RWPE1 (cell line): Measurements from ENCODE around the gene OR2T1.
"Not testable (repeated sequence)": the region's sequence is repeated elsewhere in the genome, so short reads cannot be mapped to it uniquely, and the experiment has no call there.

Source experiments
- CTCF ChIA-PET: fragments of 350-600 bp; sonication (Branson Sonifier 250); formaldehyde crosslinking; extraction: SDS; loops from one replicate; lab custom pipeline; 2021; lab: Yijun Ruan, JAX
- POLR2A ChIA-PET: fragments of 400-600 bp; formaldehyde crosslinking; extraction: SDS; loops from one replicate; lab custom pipeline; 2020; ENCODE audit warnings: antibody characterized with exemption; ENCODE audit not compliant: low non-redundant PET; lab: Yijun Ruan, JAX
- DNase-seq: peaks from one replicate; pipeline ENCODE4 v3.0.0; 2012; ENCODE audit warnings: low spot score
- H3K27ac ChIP-seq: fragments of 450-650 bp; 2 replicates; pipeline ENCODE4 v1.5.1; 2017

The OR2T1 gene

DNA sequence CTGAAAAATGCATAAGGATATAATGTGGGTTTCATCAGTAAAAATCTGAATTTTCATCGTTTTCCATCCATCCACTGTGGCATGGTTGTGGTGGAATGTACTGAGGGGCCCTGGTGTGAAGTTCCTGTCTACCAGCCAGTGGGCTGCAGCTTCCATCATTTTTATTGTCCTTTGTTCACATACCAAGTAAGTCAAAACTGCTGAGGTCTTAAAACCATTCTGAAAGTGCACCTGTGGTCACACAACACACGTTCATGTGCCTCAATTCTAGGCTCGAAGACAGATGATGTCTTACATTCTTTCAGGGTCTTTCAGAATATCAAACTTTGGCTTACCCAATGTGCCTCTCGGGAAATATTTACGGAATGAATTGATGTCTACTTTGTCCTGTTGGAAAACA, 36.4 kb downstream of the OR2T1 start:
- DNase-seq, H3K27ac ChIP-seq, POLR2A ChIA-PET, CTCF ChIA-PET: not testable (repeated sequence)

DNA sequence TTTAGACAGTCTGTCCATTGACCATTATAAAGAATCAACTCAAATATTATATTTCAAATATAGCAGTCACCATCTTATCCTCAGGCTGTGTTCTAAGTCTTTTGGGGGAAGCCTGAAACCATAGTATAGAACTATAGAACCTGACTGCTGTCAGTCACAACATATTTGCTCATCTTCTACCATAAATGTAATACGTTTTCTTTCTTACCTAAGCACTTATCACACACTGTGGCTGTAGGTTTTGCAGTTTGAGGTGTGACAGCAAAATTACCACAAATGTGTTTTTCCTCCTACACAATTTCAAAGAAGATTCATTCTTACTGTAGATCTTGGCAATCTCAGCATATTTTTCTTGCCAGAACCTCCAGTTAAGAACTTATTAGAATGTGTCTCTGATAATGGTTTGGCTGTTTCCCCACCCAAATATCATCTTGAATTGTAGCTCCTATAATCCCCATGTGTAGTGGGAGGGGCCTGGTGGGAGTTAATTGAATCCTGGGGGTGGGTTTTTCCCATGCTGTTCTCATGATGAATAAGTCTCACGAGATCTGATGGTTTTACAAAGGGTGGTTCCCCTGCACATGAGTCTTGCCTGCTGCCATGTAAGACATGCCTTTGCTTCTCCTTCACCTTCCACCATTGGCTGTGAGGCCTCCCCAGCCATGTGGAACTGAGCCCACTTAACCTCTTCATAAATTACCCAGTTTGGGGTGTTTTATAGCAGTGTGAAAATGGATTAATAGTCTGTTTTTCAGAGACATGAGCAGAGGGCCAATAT, 39.8 kb downstream of the OR2T1 start:
- CTCF ChIA-PET, DNase-seq, POLR2A ChIA-PET, H3K27ac ChIP-seq: not testable (repeated sequence)

DNA sequence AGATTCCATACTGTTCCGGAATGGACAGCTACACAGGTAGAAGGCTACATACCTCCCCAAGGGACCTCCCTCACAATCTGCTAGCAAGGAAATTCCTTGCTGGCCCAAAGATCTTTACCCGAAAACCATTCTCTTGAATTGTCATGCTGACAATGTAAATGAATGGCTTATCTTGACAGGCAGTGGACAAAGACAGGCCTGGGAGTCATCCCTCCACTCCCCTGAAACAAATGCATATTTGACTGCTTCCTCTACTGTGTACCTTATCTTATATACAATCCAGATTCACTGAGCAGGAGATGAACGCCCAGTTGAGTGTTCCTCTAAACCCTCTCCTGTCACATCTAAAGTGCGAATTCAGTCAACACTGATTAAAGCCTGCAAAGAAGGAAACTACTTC, 41.8 kb downstream of the OR2T1 start:
- H3K27ac ChIP-seq, CTCF ChIA-PET, POLR2A ChIA-PET, DNase-seq: not testable (repeated sequence)

GRCh38 chr1:248445399-248445798, 42.6 kb downstream of the OR2T1 start, which contains the start of gene OR2T2:
Gene OR2T2 (plus strand): TSS chr1:248445637. CDS start chr1:248452798, 7,161 bp downstream.
- CTCF ChIA-PET, POLR2A ChIA-PET, DNase-seq, H3K27ac ChIP-seq: not testable (repeated sequence)

GRCh38 chr1:248448409-248449074, 45.7 kb downstream of the OR2T1 start:
- CTCF ChIA-PET, DNase-seq, H3K27ac ChIP-seq, POLR2A ChIA-PET: not testable (repeated sequence)

DNA sequence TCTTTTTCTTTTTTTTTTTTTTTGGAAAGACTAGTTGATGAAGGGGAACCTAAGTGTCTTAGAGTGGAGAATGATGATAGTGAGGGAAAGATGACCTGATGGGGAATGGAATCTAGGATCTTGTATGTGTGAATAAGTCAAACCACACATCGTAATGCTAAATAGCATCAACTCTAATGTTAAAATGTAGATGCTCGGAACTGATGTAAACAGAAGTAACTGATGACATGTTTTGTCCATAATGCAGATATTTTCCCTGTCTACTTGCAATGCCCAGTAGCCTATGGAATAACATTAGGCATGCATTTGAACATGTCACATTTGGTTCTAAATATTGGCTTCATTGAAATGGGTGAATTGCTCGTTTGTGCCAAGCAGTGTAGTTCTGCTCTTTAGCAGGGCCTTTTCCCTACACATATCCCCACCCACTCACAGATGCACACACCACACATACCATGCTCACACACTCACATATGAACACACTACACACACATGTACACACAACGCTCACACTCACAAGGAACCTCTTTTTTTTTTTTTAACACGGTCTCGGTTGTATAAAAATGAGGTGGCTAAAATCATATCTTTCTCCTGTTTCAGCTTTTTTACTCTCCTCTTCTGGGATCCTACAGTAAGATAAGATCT, 47.1 kb downstream of the OR2T1 start:
- DNase-seq, H3K27ac ChIP-seq, CTCF ChIA-PET, POLR2A ChIA-PET: not testable (repeated sequence)

DNA sequence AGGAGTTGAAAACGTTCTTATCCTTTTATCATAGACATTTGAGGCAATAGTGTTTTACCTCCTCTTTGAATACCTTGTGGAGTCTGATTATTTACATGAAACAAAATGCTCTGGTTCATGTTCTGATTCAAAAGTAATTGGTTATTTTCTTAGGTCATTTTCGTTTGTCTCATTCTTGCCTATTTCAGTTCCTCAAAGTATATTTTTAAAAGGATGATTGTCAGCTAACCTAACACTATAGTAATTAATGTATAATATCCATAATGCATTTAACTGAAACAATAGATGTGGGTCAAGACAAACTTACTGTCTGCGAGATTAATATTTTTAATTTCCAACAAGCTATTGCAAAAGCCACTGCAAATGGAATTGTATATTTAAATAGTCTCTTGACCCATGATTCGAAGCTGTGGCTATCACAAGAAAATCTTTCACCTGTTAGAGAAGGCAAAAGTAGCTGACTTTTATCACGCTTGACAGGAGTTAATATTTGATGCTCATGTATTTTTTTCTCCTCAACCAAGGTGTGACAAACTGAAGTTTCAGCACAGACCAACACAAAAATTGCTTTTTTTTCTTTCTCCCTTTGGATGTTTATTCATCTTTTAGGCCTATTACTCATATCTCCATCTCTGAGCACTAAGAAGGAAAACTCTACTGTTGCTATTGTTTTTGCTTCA, 47.8 kb downstream of the OR2T1 start:
- H3K27ac ChIP-seq, POLR2A ChIA-PET, DNase-seq, CTCF ChIA-PET: not testable (repeated sequence)

DNA sequence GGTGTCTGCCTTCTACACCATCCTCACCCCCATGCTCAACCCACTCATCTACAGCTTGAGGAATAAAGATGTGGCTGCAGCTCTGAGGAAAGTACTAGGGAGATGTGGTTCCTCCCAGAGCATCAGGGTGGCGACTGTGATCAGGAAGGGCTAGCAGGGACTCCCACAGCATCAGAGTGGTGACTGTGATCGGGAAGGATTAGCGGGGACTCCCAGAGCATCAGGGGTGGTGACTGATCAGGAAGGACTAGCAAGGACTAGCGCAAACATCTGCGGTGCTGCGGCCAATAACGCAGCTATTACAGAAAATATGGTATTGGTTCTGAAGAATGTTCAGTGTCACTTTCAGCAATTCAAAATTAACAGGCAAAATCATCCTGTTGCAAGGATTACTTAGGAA, 50.8 kb downstream of the OR2T1 start:
- H3K27ac ChIP-seq, POLR2A ChIA-PET, CTCF ChIA-PET, DNase-seq: not testable (repeated sequence)

DNA sequence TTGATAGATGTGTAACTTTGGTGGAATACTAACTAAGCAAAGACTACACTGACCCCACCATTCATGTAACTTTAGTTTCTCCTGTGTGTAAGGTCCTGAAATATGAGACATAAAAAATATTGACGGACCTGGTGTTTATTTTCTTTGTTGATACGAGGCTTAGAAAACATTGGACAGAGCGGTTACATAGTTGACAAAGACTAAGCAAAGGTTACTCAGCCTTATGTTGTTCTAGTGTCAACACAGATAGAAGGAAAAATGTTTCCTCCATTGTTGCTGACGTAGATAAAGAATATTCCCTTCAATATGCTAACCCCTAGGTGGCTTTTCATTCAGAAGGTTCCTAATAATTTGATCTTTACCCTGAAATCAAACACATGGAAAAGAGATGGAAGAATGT, 52.2 kb downstream of the OR2T1 start:
- CTCF ChIA-PET, POLR2A ChIA-PET, DNase-seq, H3K27ac ChIP-seq: not testable (repeated sequence)

DNA sequence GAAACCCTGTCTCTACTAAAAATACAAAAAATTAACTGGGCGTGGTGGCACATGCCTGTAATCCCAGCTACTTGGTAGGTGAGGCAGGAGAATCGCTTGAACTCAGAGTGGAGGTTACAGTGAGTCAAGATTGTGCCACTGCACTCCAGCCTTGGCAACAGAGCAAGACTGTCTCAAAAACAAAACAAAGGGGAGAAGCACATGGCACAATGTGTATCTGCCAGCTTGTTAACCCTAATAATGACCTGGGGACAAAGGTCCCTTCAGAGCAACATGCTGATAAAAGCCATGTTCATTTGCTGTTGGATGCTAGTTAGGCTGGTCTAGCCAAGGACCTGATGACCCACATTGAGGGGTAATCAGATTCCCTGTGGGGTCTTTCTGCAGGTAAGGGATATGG, 53.8 kb downstream of the OR2T1 start:
- H3K27ac ChIP-seq, POLR2A ChIA-PET: not testable (repeated sequence)

More for the DNA sequence above, 53.8 kb downstream of the OR2T1 start:
- CTCF ChIA-PET, DNase-seq: not testable (repeated sequence)
